Loucy (cell line): ENCODE results near the gene LRRC47.

Source experiments
- H2AFZ ChIP-seq: fragments of 200-600 bp; sonication (generic); 2 replicates; pipeline ENCODE4 v1.6.0; 2016; ENCODE audit warnings: antibody characterized with exemption, mild to moderate bottlenecking, low read length, moderate library complexity
- H3F3A ChIP-seq: fragments of 200-600 bp; 2 replicates; pipeline ENCODE4 v1.6.0; 2016; ENCODE audit warnings: antibody characterized with exemption, low read depth, mild to moderate bottlenecking
- H3K27me3 ChIP-seq: fragments of 200-600 bp; sonication (generic); 2 replicates; pipeline ENCODE4 v1.6.1; 2014; ENCODE audit warnings: low read length, mild to moderate bottlenecking; ENCODE audit not compliant: insufficient read depth, poor library complexity, severe bottlenecking
- H3K36me3 ChIP-seq: fragments of 200-600 bp; sonication (generic); 2 replicates; pipeline ENCODE4 v1.6.1; 2016; ENCODE audit warnings: low read length; ENCODE audit not compliant: insufficient read depth
- H3K4me1 ChIP-seq: fragments of 200-600 bp; sonication (generic); 2 replicates; pipeline ENCODE4 v1.5.1; 2014; ENCODE audit warnings: low read length, mild to moderate bottlenecking; ENCODE audit not compliant: insufficient read depth, poor library complexity, severe bottlenecking
- H3K4me2 ChIP-seq: fragments of 200-600 bp; sonication (generic); 2 replicates; pipeline ENCODE4 v1.6.0; 2014; ENCODE audit warnings: antibody characterized with exemption, low read length, low read depth, mild to moderate bottlenecking; ENCODE audit not compliant: poor library complexity, severe bottlenecking
- H3K4me3 ChIP-seq: fragments of 200-600 bp; sonication (generic); 2 replicates; pipeline ENCODE4 v1.5.1; 2014; ENCODE audit warnings: low read length, mild to moderate bottlenecking, mixed read lengths; ENCODE audit not compliant: poor library complexity, severe bottlenecking
- H3K79me2 ChIP-seq: fragments of 200-600 bp; sonication (generic); 2 replicates; pipeline ENCODE4 v1.6.1; 2014; ENCODE audit warnings: low read length; ENCODE audit not compliant: insufficient read depth
- H3K9ac ChIP-seq: fragments of 200-600 bp; sonication (generic); 2 replicates; pipeline ENCODE4 v1.6.0; 2014; ENCODE audit warnings: mild to moderate bottlenecking, low read depth, low read length, moderate library complexity; ENCODE audit not compliant: poor library complexity, severe bottlenecking
- H3K9me2 ChIP-seq: fragments of 200-600 bp; sonication (generic); replicated peaks from 2 replicates; pipeline ENCODE4 v1.6.1; 2016; ENCODE audit warnings: low read depth, low read length, mixed read lengths
- H3K9me3 ChIP-seq: fragments of 200-600 bp; sonication (generic); 2 replicates; pipeline ENCODE4 v1.6.1; 2014; ENCODE audit warnings: mild to moderate bottlenecking, antibody characterized with exemption, low read length, low read depth; ENCODE audit not compliant: insufficient read depth
- H4K20me1 ChIP-seq: fragments of 200-600 bp; sonication (generic); 2 replicates; pipeline ENCODE4 v1.6.0; 2014; ENCODE audit warnings: antibody characterized with exemption, low read length, mild to moderate bottlenecking; ENCODE audit not compliant: insufficient read depth, poor library complexity, severe bottlenecking
- CTCF ChIP-seq: fragments of 200-600 bp; sonication (generic); conservative IDR thresholded peaks from 2 replicates; pipeline ENCODE4 v1.5.1; 2014; ENCODE audit warnings: mild to moderate bottlenecking, antibody characterized with exemption, low read length
- EZH2phosphoT487 ChIP-seq: fragments of 200-600 bp; IDR thresholded peaks from 2 replicates; pipeline ENCODE4 v1.6.1; 2018; ENCODE audit warnings: antibody characterized with exemption, mild to moderate bottlenecking, moderate library complexity, borderline replicate concordance

LRRC47 gene

GRCh38 chr1:3736131-3736561 is 60.2 kb downstream of the LRRC47 start:
- Histone ChIP-seq H3K4me3 (no peak overlapping the region), H3K36me3 (no peaks in the 10 kb centered on the region), H3K27me3 (no peaks in the 10 kb centered on the region), H3K9me2 (no peaks in the 10 kb centered on the region), H3K4me1 (no peaks in the 10 kb centered on the region), H3K79me2 (no peaks in the 10 kb centered on the region), H4K20me1 (no peaks in the 10 kb centered on the region), H3K4me2 (no peak overlapping the region), H3K9me3 (no peaks in the 10 kb centered on the region), H3K9ac (no peak overlapping the region), H2AFZ (no peak overlapping the region), H3F3A (no peaks in the 10 kb centered on the region)
- no peak for TF ChIP-seq EZH2phosphoT487
- TF ChIP-seq CTCF = no peak

- no peaks in the 10 kb centered on the region for H3F3A ChIP-seq
- no peaks in the 10 kb centered on the region for H4K20me1 ChIP-seq
- no peaks in the 10 kb centered on the region for H3K36me3 ChIP-seq
- H3K9ac ChIP-seq = no peak overlapping the region
- no peaks in the 10 kb centered on the region for H3K9me3 ChIP-seq
- H3K4me1 ChIP-seq = no peaks in the 10 kb centered on the region
- TF ChIP-seq EZH2phosphoT487 = no peak
- no peaks in the 10 kb centered on the region for H3K27me3 ChIP-seq
- no peak overlapping the region for H3K4me3 ChIP-seq
- no peaks in the 10 kb centered on the region for H3K79me2 ChIP-seq
- H2AFZ ChIP-seq = no peak overlapping the region
- no peaks in the 10 kb centered on the region for H3K9me2 ChIP-seq
- H3K4me2 ChIP-seq = no peak overlapping the region
These were observed 60.6 kb downstream of the LRRC47 start for GRCh38 chr1:3735688-3736087.

GRCh38 chr1:3735027-3735681 is 61.1 kb downstream of the LRRC47 start:
- H3K79me2 ChIP-seq = no peaks in the 10 kb centered on the region
- H3K9me3 ChIP-seq = no peaks in the 10 kb centered on the region
- no peak overlapping the region for H3K4me2 ChIP-seq
- TF ChIP-seq CTCF (no peak), EZH2phosphoT487 (no peak)
- no peaks in the 10 kb centered on the region for H4K20me1 ChIP-seq
- H3F3A ChIP-seq = no peaks in the 10 kb centered on the region
- H3K4me3 ChIP-seq = no peak overlapping the region
- H3K4me1 ChIP-seq = no peaks in the 10 kb centered on the region
- H3K27me3 ChIP-seq = no peaks in the 10 kb centered on the region
- H3K36me3 ChIP-seq = no peaks in the 10 kb centered on the region
- no peak overlapping the region for H3K9ac ChIP-seq
- H3K9me2 ChIP-seq = no peaks in the 10 kb centered on the region
- no peak overlapping the region for H2AFZ ChIP-seq

GRCh38 chr1:3734602-3735001 is 61.7 kb downstream of the LRRC47 start:
- Histone ChIP-seq H3K4me1 (no peaks in the 10 kb centered on the region), H3K9me3 (no peaks in the 10 kb centered on the region), H3K9ac (no peak overlapping the region), H4K20me1 (no peaks in the 10 kb centered on the region), H3K4me3 (no peak overlapping the region), H3K27me3 (no peaks in the 10 kb centered on the region), H2AFZ (no peak overlapping the region), H3K4me2 (no peak overlapping the region), H3K9me2 (no peaks in the 10 kb centered on the region), H3K79me2 (no peaks in the 10 kb centered on the region), H3K36me3 (no peaks in the 10 kb centered on the region), H3F3A (no peaks in the 10 kb centered on the region)
- TF ChIP-seq EZH2phosphoT487 (no peak), CTCF (no peak)
